NCI-H1092 (cell line): Measurements from ENCODE around the gene NPHP4.

Source experiments
- DNase-seq: peaks from one replicate; lab custom pipeline; 2025; lab: John Stamatoyannopoulos, UW

The NPHP4 gene

GRCh38 chr1:5877683-5878530, 114.3 kb downstream of the NPHP4 start:
- no peak for DNase-seq

GRCh38 chr1:5877001-5877400, 115.2 kb downstream of the NPHP4 start:
- no peak for DNase-seq

GRCh38 chr1:5876094-5876650, 116.1 kb downstream of the NPHP4 start:
- DNase-seq, result no peak

- no peak for DNase-seq
These were observed 116.8 kb downstream of the NPHP4 start for GRCh38 chr1:5875345-5875910.

GRCh38 chr1:5874416-5875110, 117.7 kb downstream of the NPHP4 start:
- no peak for DNase-seq

- no peak for DNase-seq
These were observed 118.7 kb downstream of the NPHP4 start for GRCh38 chr1:5873556-5873955.

- no peak for DNase-seq
These were observed 119.3 kb downstream of the NPHP4 start for GRCh38 chr1:5872886-5873285.

GRCh38 chr1:5868931-5869500, 123.2 kb downstream of the NPHP4 start:
- DNase-seq, result no peak

GRCh38 chr1:5865774-5866173, 126.5 kb downstream of the NPHP4 start:
- DNase-seq, result no peak

GRCh38 chr1:5865056-5865455, 127.2 kb downstream of the NPHP4 start:
- DNase-seq, result no peak

- no peak for DNase-seq
These were observed 128.0 kb downstream of the NPHP4 start for GRCh38 chr1:5864256-5864655.

GRCh38 chr1:5863238-5863637, 129.0 kb downstream of the NPHP4 start:
- no peak for DNase-seq

- no peak for DNase-seq
These were observed 130.1 kb downstream of the NPHP4 start for GRCh38 chr1:5861871-5862825.

GRCh38 chr1:5860277-5860676, 131.9 kb downstream of the NPHP4 start:
- no peak for DNase-seq

- DNase-seq, result no peak
These were observed 132.5 kb downstream of the NPHP4 start for GRCh38 chr1:5859766-5860165.

- no peak for DNase-seq
These were observed 133.3 kb downstream of the NPHP4 start for GRCh38 chr1:5858844-5859407.

- no peak for DNase-seq
These were observed 134.0 kb downstream of the NPHP4 start for GRCh38 chr1:5858246-5858645.

GRCh38 chr1:5857508-5858090, 134.6 kb downstream of the NPHP4 start:
- no peak for DNase-seq

GRCh38 chr1:5857011-5857410, 135.2 kb downstream of the NPHP4 start:
- no peak for DNase-seq

- DNase-seq, result no peak
These were observed 135.9 kb downstream of the NPHP4 start for GRCh38 chr1:5856246-5856815.
